Suprapubic skin (tissue), 4 donors: ENCODE measurements around the gene DOCK8. TPM values are rescaled to one million over a fixed set of nuclear protein-coding genes. Genes with fewer than 3 reads are reported as not detected.

Source experiments
- DNase-seq, 2 donors: peaks; one replicate each; pipeline ENCODE4 v3.0.0-alpha.2; 2019; ENCODE audit warnings: low spot score in 2 of 2
- H3K27ac ChIP-seq: fragments of 200-600 bp; sonication (generic); one replicate; pipeline ENCODE4 v1.5.1; 2019
- H3K27me3 ChIP-seq: fragments of 200-600 bp; sonication (generic); one replicate; pipeline ENCODE4 v1.5.1; 2019
- H3K36me3 ChIP-seq: fragments of 200-600 bp; sonication (generic); one replicate; pipeline ENCODE4 v1.5.1; 2019
- H3K4me1 ChIP-seq: fragments of 200-600 bp; sonication (generic); one replicate; pipeline ENCODE4 v1.5.1; 2019
- H3K4me3 ChIP-seq: fragments of 200-600 bp; sonication (generic); one replicate; pipeline ENCODE4 v1.5.1; 2019; ENCODE audit warnings: mild to moderate bottlenecking
- H3K9me3 ChIP-seq: fragments of 200-600 bp; sonication (generic); one replicate; pipeline ENCODE4 v1.5.1; 2019
- CTCF ChIP-seq, 2 donors: fragments of 200-600 bp in 1 of 2; fragments of 450-650 bp in 1 of 2; sonication (generic) in 1 of 2; IDR thresholded peaks; one replicate each; pipeline ENCODE4 v1.5.1; 2016 to 2019; ENCODE audit warnings: antibody characterized with exemption in 2 of 2, mild to moderate bottlenecking in 1 of 2, moderate library complexity in 1 of 2
- EP300 ChIP-seq: sonication (generic); formaldehyde crosslinking; IDR thresholded peaks from one replicate; pipeline ENCODE4 v1.6.1; 2017; ENCODE audit warnings: antibody characterized with exemption
- POLR2A ChIP-seq, 2 donors: fragments of 450-650 bp; IDR thresholded peaks; one replicate each; pipeline ENCODE4 v1.6.1; 2017; ENCODE audit warnings: antibody characterized with exemption in 2 of 2, mild to moderate bottlenecking in 2 of 2, moderate library complexity in 2 of 2
- POLR2AphosphoS5 ChIP-seq, 3 donors: sonication (generic); formaldehyde crosslinking; IDR thresholded peaks; one replicate each; pipeline ENCODE4 v1.6.1; 2017; ENCODE audit warnings: antibody characterized with exemption in 3 of 3
- WGBS: methylation state at CpG from one replicate; pipeline ENCODE4 v1.1.5; 2018; 5-methylcytosine and 5-hydroxymethylcytosine counted together
- total RNA-seq, 4 donors: library from RNA; depleted of rRNA; stranded (reverse); fragments of >200 nt; gene quantifications; one replicate each; pipeline ENCODE4 v1.1.0, GENCODE V29; 2016

Gene DOCK8
- total RNA-seq, 4 donors from 2014 or later: 4.1 to 13.3 (median 10.3) TPM

DNA sequence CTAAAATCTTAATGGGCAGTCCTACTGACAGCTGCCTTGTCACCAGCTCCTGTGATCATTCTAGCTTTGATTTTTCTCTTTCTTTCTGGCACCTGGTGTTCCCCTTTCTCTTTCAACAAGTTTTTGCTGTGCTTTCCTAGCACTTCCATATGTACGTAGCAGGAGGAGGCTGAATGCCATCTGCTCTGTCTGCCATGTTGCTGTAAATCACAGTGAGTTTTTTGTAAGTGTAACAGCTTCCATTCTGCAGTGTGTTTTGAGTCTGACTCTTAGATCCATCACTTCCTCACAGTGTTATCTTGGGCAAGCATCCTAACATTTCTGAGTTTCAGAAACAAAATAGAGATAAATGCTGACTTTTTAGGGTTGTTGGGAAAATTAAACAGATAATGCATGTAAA is 247.9 kb downstream of the DOCK8 start:
- Histone ChIP-seq H3K36me3 (no peaks in the 10 kb centered on the region), H3K27me3 (no peaks in the 10 kb centered on the region), H3K4me3 (no peak overlapping the region), H3K9me3 (no peaks in the 10 kb centered on the region), H3K4me1 (no peaks in the 10 kb centered on the region), H3K27ac (no peak overlapping the region)
- 89% methylated on average over 1 of the region's 1 CpG for WGBS
- DNase-seq: no peak
- no peak for TF ChIP-seq EP300
- TF ChIP-seq POLR2AphosphoS5 (IDR thresholded peaks at IDR 0.05): no peak
- no peak for TF ChIP-seq POLR2A (IDR thresholded peaks at IDR 0.05)
- TF ChIP-seq CTCF (IDR thresholded peaks at IDR 0.05): no peak

DNA sequence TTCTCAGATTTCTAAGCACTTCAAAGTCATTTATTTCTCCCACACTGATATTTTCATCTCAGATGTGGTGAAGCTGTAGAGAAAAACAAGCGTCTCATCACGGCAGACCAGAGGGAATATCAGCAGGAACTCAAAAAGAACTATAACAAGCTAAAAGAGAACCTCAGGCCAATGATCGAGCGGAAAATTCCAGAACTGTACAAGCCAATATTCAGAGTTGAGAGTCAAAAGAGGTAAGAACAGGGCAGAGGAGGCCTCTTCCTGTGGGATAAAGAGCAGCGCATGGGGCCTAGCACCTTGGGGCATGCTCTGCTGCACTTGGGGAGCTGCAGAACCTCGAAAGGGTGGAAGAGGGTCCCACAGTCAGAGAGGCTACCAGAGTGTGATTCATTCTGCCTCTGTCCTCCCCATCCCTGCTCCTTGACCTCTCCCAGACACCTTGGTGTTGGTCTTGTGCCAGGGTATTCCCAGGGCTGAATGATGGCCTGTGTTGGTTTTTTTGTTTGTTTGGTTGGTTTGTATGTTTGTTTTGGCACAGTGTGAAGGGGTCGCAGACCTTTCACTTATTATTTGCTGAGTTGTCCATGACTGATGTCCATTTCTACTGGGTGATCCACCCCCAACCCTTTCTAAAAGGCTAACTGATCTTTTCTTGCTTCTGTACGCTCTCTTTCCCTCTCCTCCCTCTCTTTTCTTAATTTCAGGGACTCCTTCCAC is 248.9 kb downstream of the DOCK8 start:
- Histone ChIP-seq H3K4me3 (no peak overlapping the region), H3K4me1 (peaks cover 6% of the 10 kb centered on the region), H3K36me3 (no peaks in the 10 kb centered on the region), H3K9me3 (no peaks in the 10 kb centered on the region), H3K27me3 (no peaks in the 10 kb centered on the region), H3K27ac (no peak overlapping the region)
- DNase-seq: no peak
- TF ChIP-seq CTCF (IDR thresholded peaks at IDR 0.05) (no peak), POLR2A (IDR thresholded peaks at IDR 0.05) (no peak), POLR2AphosphoS5 (IDR thresholded peaks at IDR 0.05) (no peak), EP300 (no peak)
- 91% methylated on average over 8 of the region's 8 CpGs for WGBS

DNA sequence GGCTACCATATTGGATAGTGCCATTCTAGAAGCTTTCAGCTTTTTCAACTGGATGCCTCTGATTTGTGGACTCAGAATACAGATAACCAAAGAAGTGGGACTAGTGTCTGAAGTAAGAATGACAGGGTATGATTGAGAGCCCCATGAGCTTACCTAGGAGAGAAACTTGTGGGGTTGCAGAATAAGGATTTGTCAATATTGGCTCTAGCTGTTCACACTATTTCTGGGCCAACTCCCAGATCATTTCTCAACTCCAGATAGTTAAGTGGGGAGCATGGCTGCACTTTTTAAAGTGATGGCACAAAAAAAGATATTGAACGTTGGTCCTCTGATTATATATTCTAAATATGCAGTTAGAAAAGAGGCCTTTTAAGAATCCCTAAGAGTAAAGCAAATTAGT is 252.1 kb downstream of the DOCK8 start:
- no peak for TF ChIP-seq CTCF (IDR thresholded peaks at IDR 0.05)
- TF ChIP-seq POLR2AphosphoS5 (IDR thresholded peaks at IDR 0.05): no peak
- no peak for TF ChIP-seq POLR2A (IDR thresholded peaks at IDR 0.05)
- no peak for TF ChIP-seq EP300

GRCh38 chr9:468766-469426 is 254.2 kb downstream of the DOCK8 start:
- Histone ChIP-seq H3K4me1 (peaks cover 36% of the 10 kb centered on the region), H3K4me3 (peak overlapping the region; percentile 66), H3K36me3 (no peaks in the 10 kb centered on the region), H3K27me3 (no peaks in the 10 kb centered on the region), H3K9me3 (no peaks in the 10 kb centered on the region), H3K27ac (peak overlapping the region; percentile 85)
- DNase-seq: no peak
- TF ChIP-seq POLR2AphosphoS5 (IDR thresholded peaks at IDR 0.05): no peak
- TF ChIP-seq CTCF (IDR thresholded peaks at IDR 0.05): no peak
- TF ChIP-seq POLR2A (IDR thresholded peaks at IDR 0.05): no peak
- no peak for TF ChIP-seq EP300
- 28% methylated on average over 8 of the region's 8 CpGs for WGBS

More for the DNA sequence above, 252.1 kb downstream of the DOCK8 start:
- H3K27ac ChIP-seq: no peak overlapping the region
- no peaks in the 10 kb centered on the region for H3K9me3 ChIP-seq
- H3K27me3 ChIP-seq: no peaks in the 10 kb centered on the region
- peaks cover 33% of the 10 kb centered on the region for H3K4me1 ChIP-seq
- H3K4me3 ChIP-seq: no peak overlapping the region
- no peak for DNase-seq
- H3K36me3 ChIP-seq: no peaks in the 10 kb centered on the region
- WGBS: 89% methylated on average over 1 of the region's 1 CpG
